ENCODE results near the gene TEDC2.

DNA sequence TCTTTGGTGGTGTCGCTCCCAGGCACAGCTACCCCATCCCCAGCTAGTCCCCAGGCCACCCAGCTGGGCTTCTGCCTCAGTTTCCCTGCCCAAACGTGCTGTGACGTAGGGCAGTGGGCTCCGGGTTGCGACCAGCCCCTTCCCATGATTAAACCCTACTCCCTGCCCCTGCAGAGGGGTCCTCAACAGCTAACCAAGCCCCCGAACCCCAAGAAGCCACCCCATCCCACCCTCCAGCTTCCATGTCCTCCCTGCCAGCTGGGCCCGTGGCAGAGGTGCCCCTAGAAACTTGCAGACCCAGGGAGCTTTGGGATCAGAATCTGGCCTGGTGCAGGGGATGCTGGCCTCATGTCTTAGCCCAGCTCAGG lies 10.3 kb downstream of the TEDC2 start:
- TF ChIP-seq CTCF (IDR thresholded peaks at IDR 0.05 in 4 of 5, conservative IDR thresholded peaks at IDR 0.05 in 1 of 5) (no peak), POLR2A (IDR thresholded peaks at IDR 0.05) (no peak)

Data from gastrocnemius medialis (tissue), 4 donors.